Activated naive CD8-positive, alpha-beta T cell (primary cell): Measurements from ENCODE around the gene CPHXL2.

Experiments
- H3K27ac Mint-ChIP-seq: one replicate; pipeline ENCODE4 v1.8.0; 2021; ENCODE audit warnings: mixed read lengths
- H3K27me3 Mint-ChIP-seq: one replicate; pipeline ENCODE4 v1.8.0; 2021; ENCODE audit warnings: mixed read lengths
- H3K36me3 Mint-ChIP-seq: one replicate; pipeline ENCODE4 v1.8.0; 2021; ENCODE audit warnings: mixed read lengths
- H3K4me1 Mint-ChIP-seq: one replicate; pipeline ENCODE4 v1.8.0; 2021; ENCODE audit warnings: low read depth, mixed read lengths
- H3K4me3 Mint-ChIP-seq: one replicate; pipeline ENCODE4 v1.8.0; 2021; ENCODE audit warnings: mild to moderate bottlenecking, mixed read lengths
- H3K9me3 Mint-ChIP-seq: one replicate; pipeline ENCODE4 v1.8.0; 2021; ENCODE audit warnings: low read depth, mixed read lengths

The CPHXL2 gene

GRCh38 chr16:75658175-75658574 is 18.6 kb downstream of the CPHXL2 start:
- Mint-ChIP-seq H3K4me3 (no peak overlapping the region), H3K27ac (no peak overlapping the region), H3K36me3 (peaks cover 3% of the 10 kb centered on the region)

GRCh38 chr16:75653922-75654321 is 22.9 kb downstream of the CPHXL2 start:
- Mint-ChIP-seq H3K27ac (peak overlapping the region; percentile 90), H3K4me3 (no peak overlapping the region), H3K27me3 (no peaks in the 10 kb centered on the region), H3K36me3 (peaks cover 7% of the 10 kb centered on the region), H3K9me3 (no peaks in the 10 kb centered on the region), H3K4me1 (peaks cover 49% of the 10 kb centered on the region)

More at GRCh38 chr16:75658175-75658574, 18.6 kb downstream of the CPHXL2 start:
- H3K9me3 Mint-ChIP-seq = no peaks in the 10 kb centered on the region
- H3K4me1 Mint-ChIP-seq = peaks cover 21% of the 10 kb centered on the region
- no peaks in the 10 kb centered on the region for H3K27me3 Mint-ChIP-seq

- Mint-ChIP-seq H3K9me3 (no peaks in the 10 kb centered on the region), H3K27ac (peak overlapping the region; percentile 96), H3K4me1 (peaks cover 63% of the 10 kb centered on the region), H3K4me3 (peak overlapping the region; percentile 95), H3K36me3 (peaks cover 12% of the 10 kb centered on the region), H3K27me3 (no peaks in the 10 kb centered on the region)
Measured at GRCh38 chr16:75648265-75649076, 28.3 kb downstream of the CPHXL2 start.

DNA sequence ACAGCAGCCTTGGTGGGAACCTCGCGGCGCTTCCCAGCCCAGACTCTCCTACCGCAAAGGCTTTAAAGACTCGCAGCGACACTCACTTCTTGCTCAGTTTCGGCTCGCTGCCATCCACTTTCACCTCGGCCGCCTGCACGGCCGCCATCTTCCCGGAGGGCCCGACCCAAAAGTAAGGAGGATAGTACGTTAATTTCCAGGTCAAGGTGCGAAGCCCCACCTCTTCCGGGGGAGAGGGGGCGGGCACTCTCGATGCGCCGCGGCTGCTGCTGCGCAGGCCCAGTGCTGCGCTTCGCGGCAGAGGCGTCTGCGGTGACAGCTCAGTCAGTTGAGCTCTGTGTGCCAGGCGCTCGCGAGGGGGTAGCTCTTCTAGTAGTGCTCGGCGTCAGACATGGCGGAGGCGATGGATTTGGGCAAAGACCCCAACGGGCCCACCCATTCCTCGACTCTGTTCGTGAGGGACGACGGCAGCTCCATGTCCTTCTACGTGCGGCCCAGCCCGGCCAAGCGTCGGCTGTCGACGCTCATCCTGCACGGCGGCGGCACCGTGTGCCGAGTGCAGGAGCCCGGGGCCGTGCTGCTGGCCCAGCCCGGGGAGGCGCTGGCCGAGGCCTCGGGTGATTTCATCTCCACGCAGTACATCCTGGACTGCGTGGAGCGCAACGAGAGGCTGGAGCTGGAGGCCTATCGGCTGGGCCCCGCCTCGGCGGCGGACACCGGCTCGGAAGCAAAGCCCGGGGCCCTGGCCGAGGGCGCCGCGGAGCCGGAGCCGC is 29.1 kb downstream of the CPHXL2 start, which contains the start of the genes KARS1 and TERF2IP:
Gene KARS1, minus strand, starts transcription at position 174 of the 773 bp plus-strand sequence. Its CDS starts 26 bp downstream, at position 148.
Gene TERF2IP, plus strand, starts transcription at position 282 of the 773 bp plus-strand sequence. Its CDS starts 110 bp downstream, at position 392.
- Mint-ChIP-seq H3K36me3 (peaks cover 12% of the 10 kb centered on the region), H3K27me3 (no peaks in the 10 kb centered on the region), H3K27ac (peak within 1 kb of the TSS; percentile 99), H3K9me3 (no peaks in the 10 kb centered on the region), H3K4me1 (peaks cover 59% of the 10 kb centered on the region), H3K4me3 (peak within 1 kb of the TSS; percentile 98)

GRCh38 chr16:75647112-75647491 is 29.7 kb downstream of the CPHXL2 start:
- no peaks in the 10 kb centered on the region for H3K9me3 Mint-ChIP-seq
- H3K27me3 Mint-ChIP-seq = no peaks in the 10 kb centered on the region
- H3K27ac Mint-ChIP-seq = peak overlapping the region; percentile 99
- H3K4me3 Mint-ChIP-seq = peak overlapping the region; percentile 98
- H3K36me3 Mint-ChIP-seq = peaks cover 12% of the 10 kb centered on the region
- peaks cover 58% of the 10 kb centered on the region for H3K4me1 Mint-ChIP-seq

DNA sequence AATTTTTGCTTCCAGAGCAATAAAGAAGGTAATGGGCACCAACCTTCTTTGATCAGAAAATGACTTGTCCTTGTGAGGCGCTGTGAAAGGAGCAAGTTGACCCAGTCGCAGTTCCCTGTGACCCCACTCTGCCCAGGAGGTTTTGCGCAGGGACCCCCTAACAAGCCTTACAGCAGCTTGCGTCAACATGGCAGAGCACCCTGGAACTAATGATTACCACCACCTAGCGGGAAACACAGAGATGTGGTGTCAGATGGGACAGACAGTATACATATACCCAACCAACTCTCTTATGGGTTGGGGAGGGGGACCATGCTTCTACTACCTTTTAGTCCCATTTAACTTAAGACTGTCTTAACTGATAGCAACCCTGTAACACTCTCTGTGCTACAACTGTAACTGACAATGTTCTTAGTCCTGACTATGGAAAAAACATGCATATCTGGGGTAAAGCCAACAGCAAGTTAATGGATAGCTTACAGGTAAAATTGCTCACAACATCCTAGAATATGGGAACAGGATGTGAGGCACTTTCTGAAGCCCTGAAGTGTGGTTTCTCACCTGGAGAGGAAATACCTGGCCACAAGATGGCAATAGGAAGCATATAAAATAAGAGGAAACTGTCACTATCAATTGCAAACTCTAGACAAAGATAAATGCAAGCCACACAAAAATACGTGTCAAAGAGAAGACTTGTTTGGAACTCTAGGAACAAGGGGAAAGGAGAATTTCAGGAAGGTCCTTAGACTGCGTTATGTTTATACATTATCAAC is 32.4 kb downstream of the CPHXL2 start:
- no peaks in the 10 kb centered on the region for H3K9me3 Mint-ChIP-seq

DNA sequence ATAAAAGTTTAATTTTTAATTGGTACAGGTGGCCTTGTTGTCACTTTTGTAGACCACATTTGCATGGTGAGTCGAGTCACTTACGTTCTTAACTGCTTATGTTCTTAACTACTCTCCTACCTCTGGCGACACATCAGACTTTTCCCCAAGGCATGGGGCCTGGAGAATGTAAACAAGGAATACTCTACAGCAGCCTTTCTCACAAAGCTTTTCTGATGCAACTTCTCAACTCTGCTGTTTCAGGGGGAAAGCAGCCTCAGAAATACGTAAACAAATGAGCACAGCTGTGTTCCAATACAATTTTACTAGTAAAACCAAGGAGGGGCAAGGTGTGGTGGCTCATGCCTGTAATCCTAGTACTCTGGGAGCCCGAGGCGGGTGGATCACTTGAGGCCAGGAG is 36.2 kb downstream of the CPHXL2 start:
- peaks cover 46% of the 10 kb centered on the region for H3K4me1 Mint-ChIP-seq
- H3K27me3 Mint-ChIP-seq = no peaks in the 10 kb centered on the region
- no peak overlapping the region for H3K4me3 Mint-ChIP-seq
- peaks cover 10% of the 10 kb centered on the region for H3K36me3 Mint-ChIP-seq
- peak overlapping the region; percentile 22 for H3K27ac Mint-ChIP-seq
- H3K9me3 Mint-ChIP-seq = no peaks in the 10 kb centered on the region

More for the DNA sequence above, 32.4 kb downstream of the CPHXL2 start:
- peak overlapping the region; percentile 98 for H3K4me3 Mint-ChIP-seq
- peaks cover 56% of the 10 kb centered on the region for H3K4me1 Mint-ChIP-seq
- H3K36me3 Mint-ChIP-seq = peaks cover 10% of the 10 kb centered on the region
- H3K27ac Mint-ChIP-seq = peak overlapping the region; percentile 82
- H3K27me3 Mint-ChIP-seq = no peaks in the 10 kb centered on the region

- Mint-ChIP-seq H3K4me1 (peaks cover 8% of the 10 kb centered on the region), H3K27me3 (no peaks in the 10 kb centered on the region), H3K9me3 (no peaks in the 10 kb centered on the region), H3K36me3 (peaks cover 11% of the 10 kb centered on the region), H3K4me3 (no peak overlapping the region), H3K27ac (peak overlapping the region; percentile 8)
Measured at GRCh38 chr16:75635036-75635435, 41.8 kb downstream of the CPHXL2 start.

DNA sequence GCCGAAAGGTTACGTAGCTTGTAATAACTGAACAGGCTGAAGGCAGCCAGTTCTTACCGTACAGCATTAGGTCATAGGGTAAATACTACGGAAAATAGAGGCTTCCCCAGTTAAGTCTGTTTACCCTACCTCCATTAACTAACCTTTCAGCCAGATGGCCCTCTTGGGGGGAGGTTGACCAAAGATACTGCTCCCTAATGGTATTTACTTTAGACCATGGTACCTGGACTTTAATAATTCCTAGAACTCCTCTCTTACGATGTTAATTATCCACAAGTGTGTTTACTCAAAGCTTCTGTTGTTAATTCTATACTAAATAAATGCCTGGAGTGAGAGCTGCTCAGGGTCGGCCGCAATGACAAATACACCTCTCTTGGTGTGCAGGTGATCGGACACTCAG is 44.0 kb downstream of the CPHXL2 start:
- peaks cover 19% of the 10 kb centered on the region for H3K4me1 Mint-ChIP-seq
- H3K4me3 Mint-ChIP-seq = no peak overlapping the region
- no peak overlapping the region for H3K27ac Mint-ChIP-seq
- H3K27me3 Mint-ChIP-seq = no peaks in the 10 kb centered on the region
- peaks cover 18% of the 10 kb centered on the region for H3K36me3 Mint-ChIP-seq
- H3K9me3 Mint-ChIP-seq = no peaks in the 10 kb centered on the region

- Mint-ChIP-seq H3K4me3 (no peak overlapping the region), H3K36me3 (peaks cover 29% of the 10 kb centered on the region), H3K27ac (no peak overlapping the region), H3K27me3 (no peaks in the 10 kb centered on the region), H3K9me3 (no peaks in the 10 kb centered on the region), H3K4me1 (peaks cover 34% of the 10 kb centered on the region)
Measured at GRCh38 chr16:75630052-75630451, 46.8 kb downstream of the CPHXL2 start.

DNA sequence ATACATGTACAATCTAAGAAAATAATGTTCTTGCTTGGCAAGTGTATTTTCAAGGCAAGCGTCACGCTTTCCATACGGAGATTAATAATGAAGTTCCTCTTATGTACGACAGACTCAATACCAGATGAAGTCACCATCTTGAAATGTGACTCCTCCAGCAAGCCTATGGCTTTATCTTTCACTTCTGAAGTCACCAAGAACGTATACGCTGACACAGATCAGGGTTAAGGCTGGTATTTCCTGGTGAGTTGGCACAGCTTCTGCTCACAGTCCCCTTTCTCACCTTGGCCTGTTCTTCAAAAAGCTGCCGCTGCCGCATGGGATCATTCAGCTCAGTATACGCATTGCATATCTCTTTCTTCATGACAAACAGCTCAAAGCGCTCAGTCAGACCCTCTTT is 47.7 kb downstream of the CPHXL2 start:
- peaks cover 36% of the 10 kb centered on the region for H3K4me1 Mint-ChIP-seq
- H3K27ac Mint-ChIP-seq = peak overlapping the region; percentile 56
- H3K36me3 Mint-ChIP-seq = peaks cover 33% of the 10 kb centered on the region
- no peaks in the 10 kb centered on the region for H3K9me3 Mint-ChIP-seq
- H3K4me3 Mint-ChIP-seq = peak overlapping the region; percentile 2
- no peaks in the 10 kb centered on the region for H3K27me3 Mint-ChIP-seq

DNA sequence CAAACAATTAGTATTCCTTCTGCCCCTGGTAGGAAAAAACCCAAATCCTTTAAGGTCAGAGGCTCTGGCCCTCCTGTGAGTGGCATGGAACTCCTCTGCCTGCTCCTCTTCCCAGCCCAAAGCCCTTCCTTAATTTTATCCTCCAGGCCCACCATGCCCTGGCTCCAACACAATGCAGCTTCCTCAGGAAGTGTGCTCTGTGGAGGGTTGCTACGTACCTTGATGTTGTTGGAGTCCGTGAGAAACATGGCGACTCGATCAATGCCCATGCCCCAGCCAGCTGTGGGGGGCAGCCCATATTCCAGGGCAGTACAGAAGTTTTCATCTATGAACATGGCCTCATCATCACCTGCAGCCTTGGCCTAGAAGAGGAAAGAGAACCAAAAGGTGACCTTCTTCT is 48.5 kb downstream of the CPHXL2 start:
- peaks cover 33% of the 10 kb centered on the region for H3K36me3 Mint-ChIP-seq
- H3K4me3 Mint-ChIP-seq = no peak overlapping the region
- H3K4me1 Mint-ChIP-seq = peaks cover 38% of the 10 kb centered on the region

DNA sequence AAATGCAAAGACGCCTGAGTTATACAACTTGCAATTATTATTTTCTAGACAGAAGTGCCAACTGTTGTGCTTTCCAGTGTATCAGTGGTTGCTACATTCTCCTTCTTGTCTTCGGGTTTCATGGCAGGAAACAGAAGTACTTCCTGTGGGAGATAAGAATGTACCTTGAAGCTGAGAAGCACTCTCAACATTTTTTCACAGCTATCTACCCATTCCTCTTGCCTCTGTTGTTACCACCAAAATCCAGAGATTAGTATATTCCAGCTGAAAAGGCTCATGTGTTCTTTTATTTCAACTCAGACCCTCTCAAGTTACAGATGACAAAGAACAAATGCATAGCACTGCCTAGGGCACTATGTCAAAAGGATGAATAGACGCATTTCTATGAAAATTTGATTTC is 49.0 kb downstream of the CPHXL2 start:
- Mint-ChIP-seq H3K4me1 (peaks cover 41% of the 10 kb centered on the region), H3K9me3 (no peaks in the 10 kb centered on the region)

More for the DNA sequence above, 48.5 kb downstream of the CPHXL2 start:
- H3K27ac Mint-ChIP-seq = peak overlapping the region; percentile 69
- H3K9me3 Mint-ChIP-seq = no peaks in the 10 kb centered on the region
- H3K27me3 Mint-ChIP-seq = no peaks in the 10 kb centered on the region

GRCh38 chr16:75626806-75627205 is 50.0 kb downstream of the CPHXL2 start:
- Mint-ChIP-seq H3K4me3 (peak overlapping the region; percentile 32), H3K27me3 (no peaks in the 10 kb centered on the region), H3K9me3 (no peaks in the 10 kb centered on the region), H3K4me1 (peaks cover 49% of the 10 kb centered on the region), H3K27ac (peak overlapping the region; percentile 69), H3K36me3 (peaks cover 31% of the 10 kb centered on the region)

More for the DNA sequence above, 49.0 kb downstream of the CPHXL2 start:
- Mint-ChIP-seq H3K4me3 (peak overlapping the region; percentile 14), H3K27me3 (no peaks in the 10 kb centered on the region), H3K36me3 (peaks cover 31% of the 10 kb centered on the region), H3K27ac (peak overlapping the region; percentile 69)
